ENCODE results near the gene ADAM19. TPM values are rescaled to one million over a fixed set of nuclear protein-coding genes. Genes with fewer than 3 reads are reported as not detected.
A peak's percentile ranks its signal among the peaks of the same experiment; 100 is the strongest.

The ADAM19 gene
- total RNA-seq, 1 donor from 2014 or later, result 176 TPM

GRCh38 chr5:157540124-157540523, 35.5 kb downstream of the ADAM19 start:
- DNase-seq (ENCODE audit: low spot score), result no peak
- H3K4me3 Mint-ChIP-seq (ENCODE audit: unreplicated experiment), result no peak overlapping the region
- peaks cover 55% of the 10 kb centered on the region for H3K4me1 Mint-ChIP-seq (ENCODE audit: unreplicated experiment)
- no peak for TF ChIP-seq CTCF (IDR thresholded peaks at IDR 0.05; ENCODE audit: unreplicated experiment)
- no peak overlapping the region for H3K27ac Mint-ChIP-seq (ENCODE audit: unreplicated experiment)
- no peaks in the 10 kb centered on the region for H3K9me3 Mint-ChIP-seq (ENCODE audit: unreplicated experiment)
- peaks cover 3% of the 10 kb centered on the region for H3K27me3 Mint-ChIP-seq (ENCODE audit: unreplicated experiment)
- H3K36me3 Mint-ChIP-seq (ENCODE audit: low read depth, unreplicated experiment), result peaks cover 19% of the 10 kb centered on the region

DNA sequence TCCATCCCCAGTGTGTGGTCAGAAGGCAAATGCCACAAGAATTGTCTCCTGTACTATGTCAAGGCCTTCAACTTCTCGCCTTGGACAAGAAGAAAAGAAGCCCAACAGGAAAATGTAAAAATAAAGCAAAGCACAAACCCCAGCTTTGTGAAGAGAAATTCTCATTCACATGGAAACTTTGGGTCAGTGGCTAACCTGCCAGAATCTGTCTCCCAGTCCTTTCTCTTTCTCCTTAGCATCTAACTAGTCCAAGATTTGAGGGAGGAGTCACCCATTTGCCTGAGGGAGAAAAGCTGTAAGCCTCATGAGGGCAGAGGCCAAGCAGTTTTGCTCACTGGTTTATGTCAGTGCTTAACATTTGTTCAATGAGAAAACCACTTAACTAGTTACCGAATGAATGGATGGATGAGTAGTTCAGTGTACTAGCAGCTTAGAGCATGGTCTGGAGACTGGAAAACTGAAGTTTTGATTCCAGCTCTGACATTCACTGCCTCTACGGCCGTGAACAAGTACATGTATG, 36.0 kb downstream of the ADAM19 start:
- H3K27me3 Mint-ChIP-seq (ENCODE audit: unreplicated experiment), result peaks cover 3% of the 10 kb centered on the region
- H3K36me3 Mint-ChIP-seq (ENCODE audit: low read depth, unreplicated experiment), result peaks cover 19% of the 10 kb centered on the region
- peaks cover 50% of the 10 kb centered on the region for H3K4me1 Mint-ChIP-seq (ENCODE audit: unreplicated experiment)
- no peak for DNase-seq (ENCODE audit: low spot score)
- no peak overlapping the region for H3K4me3 Mint-ChIP-seq (ENCODE audit: unreplicated experiment)
- H3K9me3 Mint-ChIP-seq (ENCODE audit: unreplicated experiment), result no peaks in the 10 kb centered on the region
- TF ChIP-seq CTCF (IDR thresholded peaks at IDR 0.05; ENCODE audit: unreplicated experiment), result no peak
- no peak overlapping the region for H3K27ac Mint-ChIP-seq (ENCODE audit: unreplicated experiment)

- peaks cover 3% of the 10 kb centered on the region for H3K27me3 Mint-ChIP-seq (ENCODE audit: unreplicated experiment)
- DNase-seq (ENCODE audit: low spot score), result no peak
- H3K4me3 Mint-ChIP-seq (ENCODE audit: unreplicated experiment), result no peak overlapping the region
- no peak for TF ChIP-seq CTCF (IDR thresholded peaks at IDR 0.05; ENCODE audit: unreplicated experiment)
- peaks cover 23% of the 10 kb centered on the region for H3K36me3 Mint-ChIP-seq (ENCODE audit: low read depth, unreplicated experiment)
- H3K9me3 Mint-ChIP-seq (ENCODE audit: unreplicated experiment), result no peaks in the 10 kb centered on the region
- H3K4me1 Mint-ChIP-seq (ENCODE audit: unreplicated experiment), result peaks cover 39% of the 10 kb centered on the region
- H3K27ac Mint-ChIP-seq (ENCODE audit: unreplicated experiment), result no peak overlapping the region
Observed at GRCh38 chr5:157538311-157538710, 37.3 kb downstream of the ADAM19 start.

- Mint-ChIP-seq H3K4me3 (ENCODE audit: unreplicated experiment) (peak overlapping the region; percentile 51), H3K36me3 (ENCODE audit: low read depth, unreplicated experiment) (peaks cover 47% of the 10 kb centered on the region), H3K4me1 (ENCODE audit: unreplicated experiment) (peaks cover 14% of the 10 kb centered on the region), H3K9me3 (ENCODE audit: unreplicated experiment) (no peaks in the 10 kb centered on the region), H3K27ac (ENCODE audit: unreplicated experiment) (no peak overlapping the region), H3K27me3 (ENCODE audit: unreplicated experiment) (peaks cover under 1% of the 10 kb centered on the region)
- DNase-seq (ENCODE audit: low spot score), result no peak
- no peak for TF ChIP-seq CTCF (IDR thresholded peaks at IDR 0.05; ENCODE audit: unreplicated experiment)
Observed at GRCh38 chr5:157535042-157535865, 40.3 kb downstream of the ADAM19 start.

GRCh38 chr5:157533011-157533481, 42.5 kb downstream of the ADAM19 start:
- Mint-ChIP-seq H3K9me3 (ENCODE audit: unreplicated experiment) (no peaks in the 10 kb centered on the region), H3K4me3 (ENCODE audit: unreplicated experiment) (peak overlapping the region; percentile 42), H3K27me3 (ENCODE audit: unreplicated experiment) (peaks cover 2% of the 10 kb centered on the region), H3K4me1 (ENCODE audit: unreplicated experiment) (peaks cover 24% of the 10 kb centered on the region), H3K27ac (ENCODE audit: unreplicated experiment) (no peak overlapping the region), H3K36me3 (ENCODE audit: low read depth, unreplicated experiment) (peaks cover 57% of the 10 kb centered on the region)
- DNase-seq (ENCODE audit: low spot score), result no peak
- TF ChIP-seq CTCF (IDR thresholded peaks at IDR 0.05; ENCODE audit: unreplicated experiment), result no peak
